ENCODE results near the gene RCAN3.
"Not testable (repeated sequence)": the region's sequence is repeated elsewhere in the genome, so short reads cannot be mapped to it uniquely, and the experiment has no call there.

RCAN3 gene

GRCh38 chr1:24503870-24504523, 1.4 kb downstream of the RCAN3 start:
- H3K36me3 ChIP-seq (ENCODE audit: control insufficient read depth, insufficient read depth, low read length): no peaks in the 10 kb centered on the region
- H3K27me3 ChIP-seq (ENCODE audit: control insufficient read depth, insufficient read depth, low read length): no peaks in the 10 kb centered on the region
- peaks cover 33% of the 10 kb centered on the region for H3K4me1 ChIP-seq (ENCODE audit: control insufficient read depth, insufficient read depth, low read length)
- peak overlapping the region; percentile 80 for H3K9ac ChIP-seq (ENCODE audit: low read length)
- no peaks in the 10 kb centered on the region for H3K9me3 ChIP-seq (ENCODE audit: control insufficient read depth, low read length)
- H3K4me3 ChIP-seq (ENCODE audit: low read length): peak overlapping the region; percentile 91

GRCh38 chr1:24504560-24504959, 1.9 kb downstream of the RCAN3 start:
- Histone ChIP-seq H3K4me3 (ENCODE audit: low read length) (no peak overlapping the region), H3K36me3 (ENCODE audit: control insufficient read depth, insufficient read depth, low read length) (no peaks in the 10 kb centered on the region), H3K9ac (ENCODE audit: low read length) (peak overlapping the region; percentile 80), H3K27me3 (ENCODE audit: control insufficient read depth, insufficient read depth, low read length) (no peaks in the 10 kb centered on the region), H3K9me3 (ENCODE audit: control insufficient read depth, low read length) (no peaks in the 10 kb centered on the region), H3K4me1 (ENCODE audit: control insufficient read depth, insufficient read depth, low read length) (peaks cover 33% of the 10 kb centered on the region)

- Histone ChIP-seq H3K4me3 (ENCODE audit: low read length) (no peak overlapping the region), H3K27me3 (ENCODE audit: control insufficient read depth, insufficient read depth, low read length) (no peaks in the 10 kb centered on the region), H3K36me3 (ENCODE audit: control insufficient read depth, insufficient read depth, low read length) (no peaks in the 10 kb centered on the region)
These were observed 3.2 kb downstream of the RCAN3 start for GRCh38 chr1:24505816-24506215.

GRCh38 chr1:24506691-24507381, 4.2 kb downstream of the RCAN3 start:
- Histone ChIP-seq H3K9ac (ENCODE audit: low read length) (no peak overlapping the region), H3K27me3 (ENCODE audit: control insufficient read depth, insufficient read depth, low read length) (no peaks in the 10 kb centered on the region), H3K36me3 (ENCODE audit: control insufficient read depth, insufficient read depth, low read length) (no peaks in the 10 kb centered on the region), H3K4me3 (ENCODE audit: low read length) (no peak overlapping the region), H3K4me1 (ENCODE audit: control insufficient read depth, insufficient read depth, low read length) (peaks cover 24% of the 10 kb centered on the region), H3K9me3 (ENCODE audit: control insufficient read depth, low read length) (no peaks in the 10 kb centered on the region)

More at GRCh38 chr1:24505816-24506215, 3.2 kb downstream of the RCAN3 start:
- Histone ChIP-seq H3K4me1 (ENCODE audit: control insufficient read depth, insufficient read depth, low read length) (peaks cover 33% of the 10 kb centered on the region), H3K9ac (ENCODE audit: low read length) (no peak overlapping the region), H3K9me3 (ENCODE audit: control insufficient read depth, low read length) (no peaks in the 10 kb centered on the region)

- Histone ChIP-seq H3K9me3 (ENCODE audit: control insufficient read depth, low read length) (no peaks in the 10 kb centered on the region), H3K27me3 (ENCODE audit: control insufficient read depth, insufficient read depth, low read length) (no peaks in the 10 kb centered on the region), H3K4me1 (ENCODE audit: control insufficient read depth, insufficient read depth, low read length) (peaks cover 20% of the 10 kb centered on the region), H3K4me3 (ENCODE audit: low read length) (no peak overlapping the region), H3K36me3 (ENCODE audit: control insufficient read depth, insufficient read depth, low read length) (no peaks in the 10 kb centered on the region), H3K9ac (ENCODE audit: low read length) (no peak overlapping the region)
These were observed 4.8 kb downstream of the RCAN3 start for GRCh38 chr1:24507405-24507804.

GRCh38 chr1:24508911-24509310, 6.3 kb downstream of the RCAN3 start:
- Histone ChIP-seq H3K4me3 (ENCODE audit: low read length) (no peak overlapping the region), H3K27me3 (ENCODE audit: control insufficient read depth, insufficient read depth, low read length) (no peaks in the 10 kb centered on the region), H3K9ac (ENCODE audit: low read length) (no peak overlapping the region), H3K36me3 (ENCODE audit: control insufficient read depth, insufficient read depth, low read length) (no peaks in the 10 kb centered on the region), H3K4me1 (ENCODE audit: control insufficient read depth, insufficient read depth, low read length) (peaks cover 20% of the 10 kb centered on the region), H3K9me3 (ENCODE audit: control insufficient read depth, low read length) (no peaks in the 10 kb centered on the region)

GRCh38 chr1:24513706-24514105, 11.1 kb downstream of the RCAN3 start:
- H3K9ac ChIP-seq (ENCODE audit: low read length): no peak overlapping the region
- H3K9me3 ChIP-seq (ENCODE audit: control insufficient read depth, low read length): no peaks in the 10 kb centered on the region
- H3K27me3 ChIP-seq (ENCODE audit: control insufficient read depth, insufficient read depth, low read length): no peaks in the 10 kb centered on the region
- no peak overlapping the region for H3K4me3 ChIP-seq (ENCODE audit: low read length)
- H3K36me3 ChIP-seq (ENCODE audit: control insufficient read depth, insufficient read depth, low read length): no peaks in the 10 kb centered on the region
- no peaks in the 10 kb centered on the region for H3K4me1 ChIP-seq (ENCODE audit: control insufficient read depth, insufficient read depth, low read length)

GRCh38 chr1:24514946-24515345, 12.3 kb downstream of the RCAN3 start:
- Histone ChIP-seq H3K9ac (ENCODE audit: low read length) (no peak overlapping the region), H3K27me3 (ENCODE audit: control insufficient read depth, insufficient read depth, low read length) (no peaks in the 10 kb centered on the region), H3K9me3 (ENCODE audit: control insufficient read depth, low read length) (no peaks in the 10 kb centered on the region), H3K36me3 (ENCODE audit: control insufficient read depth, insufficient read depth, low read length) (no peaks in the 10 kb centered on the region), H3K4me1 (ENCODE audit: control insufficient read depth, insufficient read depth, low read length) (no peaks in the 10 kb centered on the region), H3K4me3 (ENCODE audit: low read length) (no peak overlapping the region)

GRCh38 chr1:24515671-24516209, 13.1 kb downstream of the RCAN3 start:
- H3K27me3 ChIP-seq (ENCODE audit: control insufficient read depth, insufficient read depth, low read length): not testable (repeated sequence)

GRCh38 chr1:24516506-24516905, 13.9 kb downstream of the RCAN3 start:
- no peak overlapping the region for H3K4me3 ChIP-seq (ENCODE audit: low read length)
- no peaks in the 10 kb centered on the region for H3K27me3 ChIP-seq (ENCODE audit: control insufficient read depth, insufficient read depth, low read length)
- no peaks in the 10 kb centered on the region for H3K4me1 ChIP-seq (ENCODE audit: control insufficient read depth, insufficient read depth, low read length)
- no peak overlapping the region for H3K9ac ChIP-seq (ENCODE audit: low read length)
- H3K36me3 ChIP-seq (ENCODE audit: control insufficient read depth, insufficient read depth, low read length): no peaks in the 10 kb centered on the region
- no peaks in the 10 kb centered on the region for H3K9me3 ChIP-seq (ENCODE audit: control insufficient read depth, low read length)

More at GRCh38 chr1:24515671-24516209, 13.1 kb downstream of the RCAN3 start:
- not testable (repeated sequence) for H3K36me3 ChIP-seq (ENCODE audit: control insufficient read depth, insufficient read depth, low read length); H3K9me3 ChIP-seq (ENCODE audit: control insufficient read depth, low read length); H3K9ac ChIP-seq (ENCODE audit: low read length); H3K4me1 ChIP-seq (ENCODE audit: control insufficient read depth, insufficient read depth, low read length); H3K4me3 ChIP-seq (ENCODE audit: low read length)

GRCh38 chr1:24517898-24518297, 15.3 kb downstream of the RCAN3 start:
- no peaks in the 10 kb centered on the region for H3K4me1 ChIP-seq (ENCODE audit: control insufficient read depth, insufficient read depth, low read length)

GRCh38 chr1:24520282-24520681, 17.6 kb downstream of the RCAN3 start:
- not testable (repeated sequence) for H3K9ac ChIP-seq (ENCODE audit: low read length); H3K27me3 ChIP-seq (ENCODE audit: control insufficient read depth, insufficient read depth, low read length); H3K36me3 ChIP-seq (ENCODE audit: control insufficient read depth, insufficient read depth, low read length)

More at GRCh38 chr1:24517898-24518297, 15.3 kb downstream of the RCAN3 start:
- Histone ChIP-seq H3K36me3 (ENCODE audit: control insufficient read depth, insufficient read depth, low read length) (no peaks in the 10 kb centered on the region), H3K4me3 (ENCODE audit: low read length) (no peak overlapping the region), H3K27me3 (ENCODE audit: control insufficient read depth, insufficient read depth, low read length) (no peaks in the 10 kb centered on the region), H3K9me3 (ENCODE audit: control insufficient read depth, low read length) (no peaks in the 10 kb centered on the region), H3K9ac (ENCODE audit: low read length) (no peak overlapping the region)

More at GRCh38 chr1:24520282-24520681, 17.6 kb downstream of the RCAN3 start:
- H3K4me3 ChIP-seq (ENCODE audit: low read length); H3K9me3 ChIP-seq (ENCODE audit: control insufficient read depth, low read length); H3K4me1 ChIP-seq (ENCODE audit: control insufficient read depth, insufficient read depth, low read length): not testable (repeated sequence)

Measured in mucosa of stomach (tissue), 1 donor.